Fibroblast of pulmonary artery (primary cell): ENCODE results near the gene CNOT4.

Experiments
- DNase-seq: peaks from one replicate; pipeline ENCODE4 v3.0.0-alpha.2; 2010; ENCODE audit warnings: low read depth
- H3K4me3 ChIP-seq: replicated peaks from 2 replicates; pipeline ENCODE4 v1.5.1; 2011; ENCODE audit warnings: low read depth, mild to moderate bottlenecking, control low read depth, low read length, moderate library complexity
- TF ChIP-seq, protein P1 (sequence below): IDR thresholded peaks from 2 replicates; pipeline ENCODE4 v1.5.1; 2011; ENCODE audit warnings: mild to moderate bottlenecking, control low read depth, low read length, inconsistent platforms; ENCODE audit errors: missing control alignments

CNOT4 gene

DNA sequence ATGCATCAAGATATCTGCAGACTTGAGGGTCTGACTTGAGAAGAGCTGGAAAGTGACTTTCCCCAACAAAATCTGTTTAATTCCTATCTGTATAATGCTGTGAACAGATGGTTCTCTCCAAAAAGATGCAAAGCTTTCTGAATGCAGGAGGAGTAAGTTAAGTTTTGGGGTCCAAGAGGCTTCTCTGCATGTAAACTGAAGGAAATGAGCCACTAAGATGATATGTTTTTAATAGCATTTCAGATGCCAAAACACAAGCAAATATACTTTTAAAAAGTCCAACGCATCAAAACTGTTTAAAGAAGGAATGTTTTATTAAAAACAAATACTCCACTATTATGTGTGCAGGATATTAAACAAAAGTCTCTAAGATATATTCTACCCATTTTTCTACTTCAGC lies 139.2 kb downstream of the CNOT4 start:
- no peak for DNase-seq
- TF ChIP-seq, protein P1, sequence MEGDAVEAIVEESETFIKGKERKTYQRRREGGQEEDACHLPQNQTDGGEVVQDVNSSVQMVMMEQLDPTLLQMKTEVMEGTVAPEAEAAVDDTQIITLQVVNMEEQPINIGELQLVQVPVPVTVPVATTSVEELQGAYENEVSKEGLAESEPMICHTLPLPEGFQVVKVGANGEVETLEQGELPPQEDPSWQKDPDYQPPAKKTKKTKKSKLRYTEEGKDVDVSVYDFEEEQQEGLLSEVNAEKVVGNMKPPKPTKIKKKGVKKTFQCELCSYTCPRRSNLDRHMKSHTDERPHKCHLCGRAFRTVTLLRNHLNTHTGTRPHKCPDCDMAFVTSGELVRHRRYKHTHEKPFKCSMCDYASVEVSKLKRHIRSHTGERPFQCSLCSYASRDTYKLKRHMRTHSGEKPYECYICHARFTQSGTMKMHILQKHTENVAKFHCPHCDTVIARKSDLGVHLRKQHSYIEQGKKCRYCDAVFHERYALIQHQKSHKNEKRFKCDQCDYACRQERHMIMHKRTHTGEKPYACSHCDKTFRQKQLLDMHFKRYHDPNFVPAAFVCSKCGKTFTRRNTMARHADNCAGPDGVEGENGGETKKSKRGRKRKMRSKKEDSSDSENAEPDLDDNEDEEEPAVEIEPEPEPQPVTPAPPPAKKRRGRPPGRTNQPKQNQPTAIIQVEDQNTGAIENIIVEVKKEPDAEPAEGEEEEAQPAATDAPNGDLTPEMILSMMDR: no peak
- no peak overlapping the region for H3K4me3 ChIP-seq

- TF ChIP-seq, protein P1: no peak
Observed at GRCh38 chr7:135369405-135369804, 140.5 kb downstream of the CNOT4 start.

DNA sequence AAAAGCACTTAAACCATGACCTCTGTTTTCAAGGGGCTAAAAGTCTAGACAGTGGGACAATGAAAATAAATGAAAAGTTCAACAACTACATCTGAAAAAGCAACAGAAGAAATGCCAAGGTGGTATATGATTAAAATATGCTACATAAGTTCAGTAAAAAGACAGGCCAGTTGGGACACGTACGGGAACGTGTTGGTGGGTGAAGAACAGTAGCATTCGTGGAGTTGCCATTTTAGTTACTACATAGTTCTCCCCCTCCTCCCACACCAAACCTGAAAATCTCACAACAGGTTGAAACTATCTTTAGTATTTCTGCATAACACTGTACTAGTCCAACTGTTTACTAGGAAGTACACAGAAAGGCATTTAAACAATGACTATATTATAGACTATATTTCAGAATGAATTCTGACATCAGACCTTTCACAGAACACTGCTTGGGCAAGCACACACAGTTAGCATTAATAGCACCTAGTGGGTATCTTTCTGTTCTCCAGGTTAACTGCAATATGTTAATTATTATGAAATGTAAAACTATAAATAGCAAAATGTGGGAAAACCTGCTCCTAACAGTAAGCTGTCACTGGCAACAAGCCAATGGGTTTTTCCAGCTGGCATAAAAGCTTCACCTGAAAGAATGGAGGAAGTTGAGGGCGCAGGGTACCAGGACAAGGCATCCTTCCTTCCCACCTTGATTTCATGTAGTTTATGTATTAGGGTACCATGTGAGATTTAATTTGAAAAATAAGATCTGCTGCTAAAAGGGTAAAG lies 141.3 kb downstream of the CNOT4 start:
- no peak overlapping the region for H3K4me3 ChIP-seq
- no peak for DNase-seq
- TF ChIP-seq, protein P1: no peak

More at GRCh38 chr7:135369405-135369804, 140.5 kb downstream of the CNOT4 start:
- DNase-seq: no peak
- H3K4me3 ChIP-seq: no peak overlapping the region

- TF ChIP-seq, protein P1: no peak
- no peak overlapping the region for H3K4me3 ChIP-seq
- DNase-seq: no peak
Observed at GRCh38 chr7:135366843-135367508, 142.9 kb downstream of the CNOT4 start.

GRCh38 chr7:135365721-135366120 lies 144.2 kb downstream of the CNOT4 start:
- TF ChIP-seq, protein P1: no peak
- H3K4me3 ChIP-seq: no peak overlapping the region
- DNase-seq: no peak

- H3K4me3 ChIP-seq: no peak overlapping the region
- no peak for DNase-seq
- TF ChIP-seq, protein P1: no peak
Observed at GRCh38 chr7:135364206-135364605, 145.7 kb downstream of the CNOT4 start.
